SK-N-MC (cell line): ENCODE results near the gene RBM19.

Experiments used
- EZH2 ChIP-seq: fragments of 200-600 bp; sonication (generic); IDR thresholded peaks from one replicate; pipeline ENCODE4 v1.6.1; 2017; ENCODE audit warnings: antibody characterized with exemption
- POLR2AphosphoS5 ChIP-seq: IDR thresholded peaks from 2 replicates; pipeline ENCODE4 v1.6.1; 2012; ENCODE audit warnings: mild to moderate bottlenecking, low read depth, low read length, borderline replicate concordance

- no peak for TF ChIP-seq POLR2AphosphoS5
- no peak for TF ChIP-seq EZH2
Measured at GRCh38 chr12:113960030-113960429, 6.1 kb downstream of the RBM19 start.
